PC-9 (cell line): ENCODE results near the gene DBH. TPM values are rescaled to one million over a fixed set of nuclear protein-coding genes. Genes with fewer than 3 reads are reported as not detected.

Source experiments
- BruUV-seq: library from RNA; stranded (reverse); fragments of 400-500 nt; replicated peaks from 2 replicates; lab custom pipeline; 2021; lab: Mats Ljungman, UMichigan
- CTCF ChIA-PET: fragments of 300-600 bp; sonication (Branson Sonifier 250); formaldehyde crosslinking; loops from one replicate; lab custom pipeline; 2022; ENCODE audit warnings: antibody characterized with exemption; lab: Charles Lee
- POLR2A ChIA-PET: fragments of 300-600 bp; sonication (Branson Sonifier 250); formaldehyde crosslinking; loops from one replicate; lab custom pipeline; 2022; ENCODE audit warnings: antibody characterized with exemption; ENCODE audit not compliant: unreplicated experiment; lab: Charles Lee
- DNase-seq, 2 experiments: peaks; one replicate each; pipeline versions ENCODE4 v3.0.0 to v3.0.0-alpha.2; 2015 to 2022; ENCODE audit warnings: mixed read lengths in 1 of 2
- H2AFZ ChIP-seq: fragments of 200-600 bp; sonication (generic); 2 replicates; pipeline ENCODE4 v1.8.1; 2017; ENCODE audit warnings: antibody characterized with exemption
- H3F3A ChIP-seq: fragments of 200-600 bp; sonication (generic); 2 replicates; pipeline ENCODE4 v1.8.1; 2017; ENCODE audit warnings: antibody characterized with exemption, mild to moderate bottlenecking, low read depth; ENCODE audit not compliant: insufficient read depth
- H3K27ac ChIP-seq: fragments of 200-600 bp; sonication (generic); 2 replicates; pipeline ENCODE4 v1.6.1; 2016; ENCODE audit warnings: mixed run types
- H3K27me3 ChIP-seq: fragments of 200-600 bp; sonication (generic); 2 replicates; pipeline ENCODE4 v1.6.1; 2016; ENCODE audit warnings: low read depth, mixed run types; ENCODE audit not compliant: insufficient read depth
- H3K36me3 ChIP-seq: fragments of 200-600 bp; sonication (generic); 2 replicates; pipeline ENCODE4 v1.6.1; 2016; ENCODE audit warnings: low read depth, mixed run types
- H3K4me1 ChIP-seq: fragments of 200-600 bp; sonication (generic); replicated peaks from 2 replicates; pipeline ENCODE4 v1.6.1; 2016; ENCODE audit warnings: mixed run types; ENCODE audit not compliant: insufficient read depth
- H3K4me2 ChIP-seq: fragments of 200-600 bp; sonication (generic); 2 replicates; pipeline ENCODE4 v1.6.1; 2017; ENCODE audit warnings: mixed run types
- H3K4me3 ChIP-seq: fragments of 200-600 bp; sonication (generic); 2 replicates; pipeline ENCODE4 v1.6.1; 2016; ENCODE audit warnings: mixed run types
- H3K79me2 ChIP-seq: fragments of 200-600 bp; sonication (generic); 2 replicates; pipeline ENCODE4 v1.6.1; 2017; ENCODE audit warnings: low read depth, mixed run types
- H3K9me2 ChIP-seq: fragments of 200-600 bp; sonication (generic); 2 replicates; pipeline ENCODE4 v1.8.1; 2017; ENCODE audit warnings: mild to moderate bottlenecking; ENCODE audit not compliant: insufficient read depth
- H3K9me3 ChIP-seq: fragments of 200-600 bp; sonication (generic); 2 replicates; pipeline ENCODE4 v1.8.1; 2016; ENCODE audit warnings: low read depth; ENCODE audit not compliant: insufficient read depth
- H4K20me1 ChIP-seq: fragments of 200-600 bp; sonication (generic); 2 replicates; pipeline ENCODE4 v1.8.1; 2017; ENCODE audit not compliant: insufficient read depth
- CTCF ChIP-seq: fragments of 200-600 bp; sonication (generic); conservative IDR thresholded peaks from 2 replicates; pipeline ENCODE4 v1.6.1; 2017; ENCODE audit warnings: mixed run types, antibody characterized with exemption, mild to moderate bottlenecking, moderate library complexity
- EZH2 ChIP-seq: fragments of 200-600 bp; sonication (generic); IDR thresholded peaks from 2 replicates; pipeline ENCODE4 v1.8.0; 2017; ENCODE audit warnings: antibody characterized with exemption, low read depth
- intact Hi-C: fragments of 100-400 bp; cut with micrococcal nuclease; formaldehyde crosslinking; loops from one replicate; pipeline ENCODE4 v1.10.0; 2022; ENCODE audit not compliant: unreplicated experiment
- total RNA-seq: library from RNA; stranded (reverse); gene quantifications from 2 replicates; pipeline ENCODE4 v1.2.3, GENCODE V29; 2021

Gene DBH
- total RNA-seq, 1 experiment from 2014 or later = not detected

- Histone ChIP-seq H4K20me1 (no peaks in the 10 kb centered on the region), H3F3A (no peaks in the 10 kb centered on the region), H3K27ac (no peak overlapping the region), H3K9me3 (no peaks in the 10 kb centered on the region), H3K36me3 (no peaks in the 10 kb centered on the region), H2AFZ (no peak overlapping the region), H3K4me2 (no peak overlapping the region), H3K27me3 (peaks cover 97% of the 10 kb centered on the region), H3K4me3 (no peak overlapping the region), H3K4me1 (no peaks in the 10 kb centered on the region), H3K79me2 (no peaks in the 10 kb centered on the region), H3K9me2 (no peaks in the 10 kb centered on the region)
- BruUV-seq = no TSS peak
- CTCF ChIA-PET = no interaction called here
- TF ChIP-seq CTCF (no peak), EZH2 (no peak)
- intact Hi-C loops = no loop called here
- POLR2A ChIA-PET = no interaction called here
- no peak for DNase-seq
These were observed 17.5 kb downstream of the DBH start for GRCh38 chr9:133653638-133654037.

GRCh38 chr9:133654736-133655657 is 18.8 kb downstream of the DBH start:
- Histone ChIP-seq H3K27me3 (peaks cover 97% of the 10 kb centered on the region), H4K20me1 (no peaks in the 10 kb centered on the region), H3K27ac (no peak overlapping the region), H3K79me2 (no peaks in the 10 kb centered on the region), H3K4me3 (no peak overlapping the region), H3K9me3 (no peaks in the 10 kb centered on the region), H3F3A (no peaks in the 10 kb centered on the region), H3K4me1 (no peaks in the 10 kb centered on the region), H3K9me2 (no peaks in the 10 kb centered on the region), H3K36me3 (no peaks in the 10 kb centered on the region), H2AFZ (no peak overlapping the region), H3K4me2 (no peak overlapping the region)
- CTCF ChIA-PET = no interaction called here
- BruUV-seq = no TSS peak
- POLR2A ChIA-PET = no interaction called here
- TF ChIP-seq CTCF (no peak), EZH2 (no peak)
- intact Hi-C loops = loop anchor here (5.0 kb wide), 1 partner anchor 57 kb away; no protein-coding TSS in a partner anchor
- DNase-seq = no peak

GRCh38 chr9:133655701-133656100 is 19.5 kb downstream of the DBH start:
- Histone ChIP-seq H3K4me3 (no peak overlapping the region), H3K27ac (no peak overlapping the region), H3K79me2 (no peaks in the 10 kb centered on the region), H3K36me3 (no peaks in the 10 kb centered on the region), H3K9me2 (no peaks in the 10 kb centered on the region), H3F3A (no peaks in the 10 kb centered on the region), H2AFZ (no peak overlapping the region), H3K4me2 (no peak overlapping the region), H3K27me3 (peaks cover 97% of the 10 kb centered on the region), H3K4me1 (no peaks in the 10 kb centered on the region), H3K9me3 (no peaks in the 10 kb centered on the region), H4K20me1 (no peaks in the 10 kb centered on the region)
- POLR2A ChIA-PET = no interaction called here
- CTCF ChIA-PET = no interaction called here
- intact Hi-C loops = loop anchor here (5.0 kb wide), 1 partner anchor 57 kb away; no protein-coding TSS in a partner anchor
- DNase-seq = no peak
- BruUV-seq = no TSS peak
- TF ChIP-seq EZH2 (no peak), CTCF (no peak)
